Brain pericyte (primary cell): ENCODE results near the gene EEPD1.
A peak's percentile ranks its signal among the peaks of the same experiment; 100 is the strongest.

Source experiments
- DNase-seq: peaks from one replicate; pipeline ENCODE4 v3.0.0-alpha.2; 2012; ENCODE audit warnings: low read depth, low spot score

Gene EEPD1

GRCh38 chr7:36190447-36191291, 37.6 kb downstream of the EEPD1 start:
- no peak for DNase-seq

- no peak for DNase-seq
Measured at GRCh38 chr7:36191292-36191920, 38.4 kb downstream of the EEPD1 start.

GRCh38 chr7:36192053-36192824, 39.2 kb downstream of the EEPD1 start:
- DNase-seq = peak; percentile 29

GRCh38 chr7:36192877-36193276, 39.8 kb downstream of the EEPD1 start:
- no peak for DNase-seq

- DNase-seq = no peak
Measured at GRCh38 chr7:36198854-36199266, 45.8 kb downstream of the EEPD1 start.

DNA sequence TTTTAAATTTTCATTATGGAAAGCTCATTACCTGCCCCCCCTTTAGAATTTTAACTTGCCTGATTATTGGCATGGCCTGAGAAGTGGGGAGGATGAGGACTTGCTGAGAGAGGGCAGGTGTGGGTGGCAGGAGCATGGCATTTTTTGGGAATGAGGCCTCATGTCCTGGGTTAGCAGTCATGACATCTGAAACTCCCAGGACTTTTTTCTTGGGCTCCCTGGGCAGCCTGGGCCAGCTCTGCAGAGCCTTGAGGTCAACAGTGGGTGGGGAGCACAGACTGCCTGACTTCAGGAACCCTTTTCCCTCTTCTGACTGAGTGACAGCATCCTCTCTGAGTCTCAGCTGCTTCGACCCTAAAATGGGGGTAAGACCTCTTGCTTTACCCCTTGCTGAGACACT, 46.3 kb downstream of the EEPD1 start:
- DNase-seq = no peak

DNA sequence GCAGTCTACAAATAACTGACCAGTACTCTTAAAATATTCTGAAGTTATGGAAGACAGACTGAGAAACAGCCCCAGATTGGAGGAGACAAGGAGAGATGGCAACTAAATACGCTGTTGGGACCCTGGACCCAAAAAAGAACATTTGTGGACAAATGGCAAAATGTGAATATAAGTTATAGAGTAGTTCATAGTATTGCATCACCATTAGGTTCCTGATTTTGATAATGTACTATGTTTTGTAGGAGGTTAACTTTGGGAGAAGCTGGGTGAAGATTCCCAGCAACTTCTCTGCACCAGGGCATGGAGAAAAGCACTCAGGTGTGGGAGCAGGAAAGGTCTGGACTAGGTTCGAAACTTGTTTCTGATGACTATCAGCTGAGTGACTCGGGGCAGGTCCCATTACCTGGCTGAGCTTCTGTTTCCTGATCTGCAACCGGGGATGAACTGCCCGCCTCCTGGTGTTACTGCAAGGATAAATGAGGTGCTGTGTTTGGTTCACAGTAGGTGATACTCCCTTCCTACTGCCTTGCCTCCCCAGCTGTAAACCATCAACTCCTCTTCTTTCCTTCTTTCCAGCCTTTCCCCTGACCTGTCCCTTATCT, 48.2 kb downstream of the EEPD1 start:
- no peak for DNase-seq

DNA sequence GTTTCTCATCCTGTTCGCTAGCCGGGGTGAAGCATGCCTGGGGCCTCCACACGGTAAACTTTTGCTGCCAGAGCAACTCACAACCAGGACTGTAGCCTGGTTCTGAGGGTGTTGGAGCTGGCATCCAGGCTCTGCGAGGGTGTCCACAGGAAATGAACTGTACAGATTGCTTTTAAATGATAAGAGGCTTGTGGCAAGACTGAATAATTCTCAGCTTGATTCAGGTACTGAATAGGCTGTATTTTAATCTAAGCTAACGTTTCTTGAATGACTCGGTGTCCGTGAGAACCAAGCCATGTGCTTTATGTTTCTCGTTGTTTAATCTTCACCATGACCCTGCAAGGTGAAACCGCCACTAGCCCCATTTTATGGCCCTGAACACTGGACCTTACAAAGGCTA, 49.3 kb downstream of the EEPD1 start:
- no peak for DNase-seq

- DNase-seq = no peak
Measured at GRCh38 chr7:36203071-36203790, 50.2 kb downstream of the EEPD1 start.

GRCh38 chr7:36204044-36204663, 51.1 kb downstream of the EEPD1 start:
- DNase-seq = no peak

DNA sequence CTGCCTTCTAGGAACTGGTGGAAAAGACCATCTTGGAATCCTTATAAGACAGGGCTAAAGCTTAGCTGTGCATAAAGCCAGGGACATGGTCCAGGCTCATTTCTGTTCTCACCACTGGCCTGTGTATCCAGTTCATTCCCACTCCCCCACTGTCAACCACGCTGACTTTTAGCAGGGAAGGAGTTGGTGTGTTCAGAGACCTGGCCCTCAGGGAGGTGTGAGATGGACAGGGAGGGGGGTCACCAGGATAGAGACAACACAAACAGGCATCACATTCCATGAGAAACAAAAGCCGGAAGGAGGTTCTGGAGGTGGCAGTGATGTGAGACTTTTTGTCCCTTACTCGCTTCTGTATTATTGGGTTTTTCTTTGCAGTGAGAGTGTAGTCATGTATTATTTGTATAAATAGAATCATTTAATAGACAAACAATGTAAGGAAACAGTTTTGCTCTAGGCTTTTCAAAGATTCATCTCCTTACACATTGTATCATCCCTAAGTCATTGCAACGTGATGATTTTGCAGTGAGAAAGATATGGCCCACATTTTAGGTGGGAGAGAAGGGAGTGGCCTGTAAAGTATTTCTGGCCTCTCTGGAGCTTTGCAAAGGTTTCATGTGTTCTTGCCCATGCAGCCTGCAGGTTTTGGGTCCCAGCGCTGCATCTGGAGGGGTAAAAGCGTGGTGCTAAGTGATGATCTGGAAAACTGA, 52.0 kb downstream of the EEPD1 start:
- no peak for DNase-seq

- no peak for DNase-seq
Measured at GRCh38 chr7:36205803-36206202, 52.7 kb downstream of the EEPD1 start.

- no peak for DNase-seq
Measured at GRCh38 chr7:36207451-36208291, 54.6 kb downstream of the EEPD1 start.

GRCh38 chr7:36208426-36208825, 55.4 kb downstream of the EEPD1 start:
- DNase-seq = no peak

- no peak for DNase-seq
Measured at GRCh38 chr7:36208997-36209813, 56.2 kb downstream of the EEPD1 start.

GRCh38 chr7:36209814-36210183, 56.7 kb downstream of the EEPD1 start:
- no peak for DNase-seq

- no peak for DNase-seq
Measured at GRCh38 chr7:36210291-36210922, 57.4 kb downstream of the EEPD1 start.
